Thoracic aorta (tissue), 2 donors: ENCODE data around the gene ZNF831. TPM values are rescaled to one million over a fixed set of nuclear protein-coding genes. Genes with fewer than 3 reads are reported as not detected.

ENCODE experiments used
- ATAC-seq: fragments of 150-250 bp; one replicate; pipeline ENCODE4 v1.8.0; 2017; ENCODE audit warnings: low read depth; ENCODE audit not compliant: insufficient number of reproducible peaks, low FRiP score
- DNase-seq: peaks from one replicate; pipeline ENCODE4 v3.0.0-alpha.2; 2020; ENCODE audit warnings: low spot score
- H3K27ac ChIP-seq, 2 donors: fragments of 200-600 bp; sonication (generic); 1 replicate in 1 of 2; 2 replicates in 1 of 2; pipeline ENCODE4 v1.5.1; 2016; ENCODE audit warnings: mild to moderate bottlenecking in 2 of 2, moderate library complexity in 2 of 2
- H3K27me3 ChIP-seq: fragments of 200-600 bp; sonication (generic); replicated peaks from 2 replicates; pipeline ENCODE4 v1.6.0; 2016; ENCODE audit warnings: mild to moderate bottlenecking; ENCODE audit not compliant: insufficient read depth
- H3K36me3 ChIP-seq: fragments of 200-600 bp; sonication (generic); one replicate; pipeline ENCODE4 v1.5.1; 2016
- H3K4me1 ChIP-seq, 2 donors: fragments of 200-600 bp; sonication (generic); 1 replicate in 1 of 2; 2 replicates in 1 of 2; pipeline versions ENCODE4 v1.5.1 to v1.6.0; 2016; ENCODE audit warnings: low read depth in 2 of 2, mild to moderate bottlenecking in 1 of 2; ENCODE audit not compliant: control insufficient read depth in 1 of 2
- H3K4me3 ChIP-seq: fragments of 200-600 bp; sonication (generic); 2 replicates; pipeline ENCODE4 v1.5.1; 2016; ENCODE audit warnings: mild to moderate bottlenecking
- H3K9me3 ChIP-seq: fragments of 200-600 bp; sonication (generic); 2 replicates; pipeline ENCODE4 v1.5.1; 2016
- total RNA-seq, 2 donors: library from RNA; depleted of rRNA; stranded (reverse); fragments of >200 nt; gene quantifications; one replicate each; pipeline versions ENCODE4 v1.1.0 to v1.2.3, GENCODE V29; 2016
- TF ChIP-seq, protein P1 (sequence below): fragments of 200-600 bp; sonication (generic); IDR thresholded peaks from one replicate; pipeline ENCODE4 v1.5.1; 2019; ENCODE audit warnings: antibody characterized with exemption

Gene ZNF831
- total RNA-seq, 2 donors from 2014 or later, result 1.1 to 1.3 TPM

DNA sequence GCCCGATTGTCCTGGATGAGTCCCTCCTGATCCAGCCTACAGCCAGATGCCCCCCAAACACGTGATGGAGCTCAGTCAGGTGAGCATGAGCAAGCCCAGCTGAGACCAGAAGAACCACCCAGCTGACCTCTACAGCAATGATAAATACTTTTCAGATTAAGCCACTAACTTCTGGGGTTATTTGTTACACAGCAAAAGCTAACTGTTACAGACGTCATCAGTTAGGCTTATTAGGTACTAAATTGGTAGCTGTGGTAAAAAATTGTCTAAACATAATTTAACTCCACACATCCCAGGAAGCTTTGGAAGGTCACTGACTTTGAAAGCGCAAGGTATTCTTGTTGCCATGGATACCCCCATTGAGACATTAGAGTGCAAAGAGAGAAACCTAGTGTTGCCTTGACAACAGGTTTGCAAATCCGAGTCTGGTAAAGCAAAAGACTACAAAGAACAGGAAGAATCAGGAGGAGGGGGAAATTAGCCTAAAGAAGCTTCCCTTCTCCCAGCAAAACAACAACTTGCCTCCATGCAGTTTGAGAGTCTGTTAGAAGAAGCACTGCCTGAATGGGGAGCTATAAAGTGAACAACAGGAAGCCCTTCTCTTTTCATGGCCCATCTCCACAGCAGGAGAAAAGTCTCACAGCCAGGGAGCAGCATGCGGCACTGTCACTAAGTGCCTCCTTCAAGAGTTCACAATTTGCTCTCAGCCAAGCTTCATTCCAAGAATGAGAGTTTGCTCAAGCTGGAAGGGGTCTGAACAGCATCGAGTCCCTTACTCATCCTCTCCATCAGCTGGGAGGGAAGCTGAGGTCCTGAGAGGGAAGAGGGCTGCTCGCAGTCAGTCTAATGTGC, 41.7 kb upstream of the ZNF831 start:
- Histone ChIP-seq H3K9me3 (no peaks in the 10 kb centered on the region), H3K27ac (no peak overlapping the region), H3K4me3 (no peak overlapping the region), H3K4me1 (no peaks in the 10 kb centered on the region), H3K27me3 (no peaks in the 10 kb centered on the region), H3K36me3 (no peaks in the 10 kb centered on the region)
- DNase-seq, result no peak
- ATAC-seq, result no peak
- TF ChIP-seq, protein P1, sequence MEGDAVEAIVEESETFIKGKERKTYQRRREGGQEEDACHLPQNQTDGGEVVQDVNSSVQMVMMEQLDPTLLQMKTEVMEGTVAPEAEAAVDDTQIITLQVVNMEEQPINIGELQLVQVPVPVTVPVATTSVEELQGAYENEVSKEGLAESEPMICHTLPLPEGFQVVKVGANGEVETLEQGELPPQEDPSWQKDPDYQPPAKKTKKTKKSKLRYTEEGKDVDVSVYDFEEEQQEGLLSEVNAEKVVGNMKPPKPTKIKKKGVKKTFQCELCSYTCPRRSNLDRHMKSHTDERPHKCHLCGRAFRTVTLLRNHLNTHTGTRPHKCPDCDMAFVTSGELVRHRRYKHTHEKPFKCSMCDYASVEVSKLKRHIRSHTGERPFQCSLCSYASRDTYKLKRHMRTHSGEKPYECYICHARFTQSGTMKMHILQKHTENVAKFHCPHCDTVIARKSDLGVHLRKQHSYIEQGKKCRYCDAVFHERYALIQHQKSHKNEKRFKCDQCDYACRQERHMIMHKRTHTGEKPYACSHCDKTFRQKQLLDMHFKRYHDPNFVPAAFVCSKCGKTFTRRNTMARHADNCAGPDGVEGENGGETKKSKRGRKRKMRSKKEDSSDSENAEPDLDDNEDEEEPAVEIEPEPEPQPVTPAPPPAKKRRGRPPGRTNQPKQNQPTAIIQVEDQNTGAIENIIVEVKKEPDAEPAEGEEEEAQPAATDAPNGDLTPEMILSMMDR, result no peak

DNA sequence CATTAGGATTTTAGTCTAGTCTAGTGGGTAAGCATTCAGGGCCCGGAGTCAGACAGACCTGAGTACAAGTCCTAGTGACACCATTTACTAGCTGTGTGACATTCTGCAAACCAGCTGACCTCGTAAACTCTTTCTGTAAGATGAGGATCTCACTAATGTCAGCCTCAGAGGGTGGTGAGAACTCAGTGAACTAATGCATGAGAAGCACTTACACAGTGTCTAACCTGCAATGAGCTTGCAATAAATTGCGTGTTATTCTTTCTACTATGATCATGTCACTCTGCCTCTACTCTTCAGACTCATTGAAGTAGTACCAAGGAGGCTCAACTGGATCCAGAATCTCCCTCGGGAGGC, 41.1 kb upstream of the ZNF831 start:
- Histone ChIP-seq H3K4me1 (no peaks in the 10 kb centered on the region), H3K27ac (no peak overlapping the region), H3K36me3 (no peaks in the 10 kb centered on the region), H3K27me3 (no peaks in the 10 kb centered on the region), H3K9me3 (no peaks in the 10 kb centered on the region), H3K4me3 (no peak overlapping the region)
- TF ChIP-seq, protein P1, result no peak
- no peak for DNase-seq
- ATAC-seq, result no peak

DNA sequence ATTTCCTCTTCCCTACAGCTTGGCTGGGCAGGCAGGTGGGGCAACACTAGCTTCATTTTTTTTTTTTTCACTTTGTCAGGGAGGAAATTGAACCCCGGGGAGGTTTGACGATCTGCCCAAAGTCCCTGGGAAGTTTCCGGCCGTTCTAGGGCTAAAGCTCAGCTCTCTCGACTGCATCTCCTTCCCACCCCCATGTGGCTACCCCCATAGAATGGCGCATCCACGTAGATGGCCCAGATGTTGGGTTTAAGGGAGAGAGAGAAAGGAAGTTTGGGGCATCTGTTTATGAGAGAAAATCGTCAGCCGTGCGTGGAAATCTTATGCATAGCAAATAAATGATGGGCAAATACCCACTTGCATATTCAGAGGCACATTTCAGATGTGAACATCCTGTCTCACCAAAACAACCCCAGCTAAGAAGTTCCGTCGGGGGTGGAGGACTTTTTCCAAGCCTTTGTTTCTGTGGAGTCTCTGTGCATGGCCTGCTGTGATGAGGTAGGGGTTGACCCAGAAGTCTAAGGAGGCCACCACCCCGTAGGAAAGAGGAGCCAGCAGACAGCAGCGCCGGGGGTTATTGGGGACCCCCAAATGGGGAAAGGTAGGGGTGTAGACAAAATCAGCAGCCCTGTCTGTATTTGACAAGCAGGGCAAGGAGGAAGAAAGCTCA, 40.5 kb upstream of the ZNF831 start:
- DNase-seq (no peak), ATAC-seq (no peak)
- Histone ChIP-seq H3K27me3 (no peaks in the 10 kb centered on the region), H3K4me1 (no peaks in the 10 kb centered on the region), H3K9me3 (no peaks in the 10 kb centered on the region), H3K36me3 (no peaks in the 10 kb centered on the region), H3K27ac (no peak overlapping the region), H3K4me3 (no peak overlapping the region)
- TF ChIP-seq, protein P1, result no peak

DNA sequence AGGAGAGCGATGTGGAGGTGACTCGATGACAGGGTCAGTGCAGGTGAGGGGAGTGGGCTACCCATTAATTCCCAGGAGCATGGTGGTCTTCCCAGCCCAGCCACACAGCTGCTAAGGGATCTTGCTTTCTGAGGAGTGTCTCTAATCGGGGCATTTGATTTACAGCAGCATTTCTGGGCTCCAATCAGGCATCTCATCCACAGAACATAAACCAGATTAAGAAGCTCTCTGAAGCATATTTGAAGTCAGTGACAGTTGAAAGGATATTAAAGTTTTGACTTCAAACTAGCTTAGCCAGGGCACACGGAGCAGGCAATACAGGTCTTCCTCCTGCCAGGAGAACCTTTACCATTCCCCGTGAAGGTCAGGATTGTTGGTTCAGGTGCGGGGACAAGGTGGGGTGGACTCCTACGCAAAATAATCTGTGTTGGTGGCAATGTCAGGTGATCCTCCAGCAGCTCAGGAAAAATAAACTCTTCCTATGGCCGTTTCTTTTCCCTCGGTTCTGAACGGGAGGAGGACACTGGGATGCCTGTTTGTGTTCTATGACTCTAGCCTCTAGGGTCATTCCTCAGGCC, 39.9 kb upstream of the ZNF831 start:
- DNase-seq (no peak), ATAC-seq (no peak)
- Histone ChIP-seq H3K27ac (no peak overlapping the region), H3K36me3 (no peaks in the 10 kb centered on the region), H3K4me3 (no peak overlapping the region), H3K4me1 (no peaks in the 10 kb centered on the region), H3K27me3 (no peaks in the 10 kb centered on the region), H3K9me3 (no peaks in the 10 kb centered on the region)
- TF ChIP-seq, protein P1, result no peak

DNA sequence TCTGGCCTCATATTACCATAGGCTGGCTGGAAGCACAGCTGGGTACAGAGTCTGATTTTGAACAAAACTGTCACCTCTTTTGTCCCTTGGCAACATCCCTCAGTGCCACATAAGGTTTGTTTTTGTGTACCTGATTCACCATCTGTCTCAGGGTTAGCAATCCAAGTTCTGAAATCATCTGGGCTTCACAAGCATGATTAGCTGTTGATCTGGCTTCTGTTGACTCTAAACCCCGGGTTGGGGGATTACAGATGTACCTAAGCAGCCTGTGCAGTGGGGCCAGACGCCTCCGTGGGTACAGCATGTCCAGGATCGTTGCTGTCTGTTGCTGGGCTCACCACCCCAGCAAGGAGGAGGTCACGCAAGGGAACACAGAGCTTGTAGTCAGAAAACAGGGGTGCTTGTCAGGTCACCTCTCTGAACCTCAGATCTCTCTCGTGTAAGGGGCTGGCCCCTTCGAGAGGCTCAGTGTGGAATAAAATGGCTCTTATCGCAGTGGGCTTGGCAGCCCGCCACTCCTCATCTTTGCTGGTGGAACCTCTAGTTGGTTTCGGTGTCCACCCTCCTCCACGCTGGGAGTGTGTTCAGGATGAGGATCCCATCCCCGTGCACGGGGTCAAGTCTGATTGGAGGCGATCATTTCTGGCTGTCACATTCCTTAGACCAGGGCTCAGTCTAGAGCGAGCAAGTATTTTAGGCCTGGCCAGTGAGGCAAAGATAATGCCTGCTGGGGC, 39.2 kb upstream of the ZNF831 start:
- Histone ChIP-seq H3K27me3 (no peaks in the 10 kb centered on the region), H3K4me3 (no peak overlapping the region), H3K27ac (no peak overlapping the region), H3K36me3 (no peaks in the 10 kb centered on the region), H3K4me1 (no peaks in the 10 kb centered on the region), H3K9me3 (no peaks in the 10 kb centered on the region)
- ATAC-seq (no peak), DNase-seq (no peak)
- TF ChIP-seq, protein P1, result no peak
